RWPE2 (cell line): Measurements from ENCODE around the gene CFDP1.

Source experiments
- ATAC-seq: fragments of 200-7000 bp; cut with Tn5 transposase; 3 replicates; pipeline ENCODE4 v1.9.1; 2021; ENCODE audit warnings: low read depth
- DNase-seq: peaks from one replicate; pipeline ENCODE4 v3.0.0-alpha.2; 2020; ENCODE audit warnings: low spot score
- H3K27ac ChIP-seq: fragments of 450-650 bp; 2 replicates; pipeline ENCODE4 v1.5.1; 2017; ENCODE audit warnings: mild to moderate bottlenecking; ENCODE audit not compliant: poor library complexity, severe bottlenecking
- H3K27me3 ChIP-seq: fragments of 250-450 bp; sonication (Bioruptor Pico); 2 replicates; pipeline ENCODE4 v1.5.1; 2021; ENCODE audit warnings: mild to moderate bottlenecking, moderate library complexity; ENCODE audit not compliant: insufficient read depth, poor library complexity, severe bottlenecking
- H3K36me3 ChIP-seq: fragments of 250-450 bp; sonication (Bioruptor Pico); 2 replicates; pipeline ENCODE4 v1.5.1; 2020; ENCODE audit warnings: low read depth, mild to moderate bottlenecking, moderate library complexity
- H3K4me1 ChIP-seq: fragments of 250-450 bp; sonication (Bioruptor Pico); 2 replicates; pipeline ENCODE4 v1.5.1; 2021; ENCODE audit warnings: mild to moderate bottlenecking, moderate library complexity; ENCODE audit not compliant: insufficient read depth, poor library complexity, severe bottlenecking
- H3K4me3 ChIP-seq: fragments of 250-450 bp; sonication (Bioruptor Pico); 2 replicates; pipeline ENCODE4 v1.5.1; 2021; ENCODE audit warnings: mild to moderate bottlenecking, moderate library complexity; ENCODE audit not compliant: severe bottlenecking
- H3K9me3 ChIP-seq: fragments of 250-450 bp; sonication (Bioruptor Pico); 2 replicates; pipeline ENCODE4 v1.5.1; 2021; ENCODE audit warnings: mild to moderate bottlenecking, moderate library complexity; ENCODE audit not compliant: severe bottlenecking
- CTCF ChIP-seq: fragments of 450-650 bp; IDR thresholded peaks from one replicate; pipeline ENCODE4 v1.5.1; 2017; ENCODE audit warnings: mild to moderate bottlenecking, moderate library complexity; ENCODE audit not compliant: poor library complexity, severe bottlenecking

Gene CFDP1

GRCh38 chr16:75309156-75309555, 124.1 kb downstream of the CFDP1 start:
- no peak for DNase-seq
- H3K9me3 ChIP-seq: no peaks in the 10 kb centered on the region
- ATAC-seq: no peak
- H3K4me3 ChIP-seq: no peak overlapping the region
- no peaks in the 10 kb centered on the region for H3K27me3 ChIP-seq
- peaks cover 31% of the 10 kb centered on the region for H3K4me1 ChIP-seq
- H3K27ac ChIP-seq: no peak overlapping the region
- no peak for TF ChIP-seq CTCF
- H3K36me3 ChIP-seq: peaks cover 5% of the 10 kb centered on the region

GRCh38 chr16:75308011-75308410, 125.3 kb downstream of the CFDP1 start:
- Histone ChIP-seq H3K27me3 (no peaks in the 10 kb centered on the region), H3K27ac (peak overlapping the region; percentile 100), H3K36me3 (peaks cover 12% of the 10 kb centered on the region), H3K9me3 (no peaks in the 10 kb centered on the region), H3K4me1 (peaks cover 33% of the 10 kb centered on the region), H3K4me3 (no peak overlapping the region)
- TF ChIP-seq CTCF: no peak
- ATAC-seq (no peak), DNase-seq (no peak)

GRCh38 chr16:75307506-75307905, 125.8 kb downstream of the CFDP1 start:
- Histone ChIP-seq H3K4me3 (no peak overlapping the region), H3K27ac (peak overlapping the region; percentile 100), H3K9me3 (no peaks in the 10 kb centered on the region), H3K36me3 (peaks cover 13% of the 10 kb centered on the region), H3K4me1 (peaks cover 33% of the 10 kb centered on the region), H3K27me3 (no peaks in the 10 kb centered on the region)
- TF ChIP-seq CTCF: no peak
- DNase-seq (no peak), ATAC-seq (no peak)

- H3K27ac ChIP-seq: peak overlapping the region; percentile 100
Observed at GRCh38 chr16:75306099-75306762, 127.1 kb downstream of the CFDP1 start.

More at GRCh38 chr16:75306099-75306762, 127.1 kb downstream of the CFDP1 start:
- no peak for DNase-seq
- peaks cover 24% of the 10 kb centered on the region for H3K36me3 ChIP-seq
- H3K9me3 ChIP-seq: no peaks in the 10 kb centered on the region
- H3K4me3 ChIP-seq: no peak overlapping the region
- H3K27me3 ChIP-seq: no peaks in the 10 kb centered on the region
- H3K4me1 ChIP-seq: peaks cover 33% of the 10 kb centered on the region
- ATAC-seq: 0 out of 3 replicates have a peak, but pooled peaks have one; percentile 1
- TF ChIP-seq CTCF: no peak
